Activated CD8-positive, alpha-beta T cell treated with anti-CD3 and anti-CD28 coated beads for 36 hours (primary cell): ENCODE measurements around the gene ATP1A4. TPM values are rescaled to one million over a fixed set of nuclear protein-coding genes. Genes with fewer than 3 reads are reported as not detected.
A peak's percentile ranks its signal among the peaks of the same experiment; 100 is the strongest.

Experiments
- ATAC-seq: fragments of 200-7000 bp; cut with Tn5 transposase; one replicate; pipeline ENCODE4 v1.10.0; 2021; ENCODE audit warnings: mild to moderate bottlenecking, moderate library complexity
- CTCF ChIA-PET: fragments of 350-600 bp; sonication (Branson Sonifier 250); formaldehyde crosslinking; loops from one replicate; lab custom pipeline; 2021; ENCODE audit warnings: antibody characterized with exemption; lab: Charles Lee
- POLR2A ChIA-PET: fragments of 350-600 bp; sonication (Branson Sonifier 250); formaldehyde crosslinking; loops from one replicate; lab custom pipeline; 2021; ENCODE audit warnings: antibody characterized with exemption; lab: Charles Lee
- DNase-seq: peaks from one replicate; pipeline ENCODE4 v3.0.0-alpha.2; 2020
- H3K27ac Mint-ChIP-seq: one replicate; pipeline ENCODE4 v1.8.0; 2021; ENCODE audit warnings: mild to moderate bottlenecking, mixed read lengths
- H3K27me3 Mint-ChIP-seq: one replicate; pipeline ENCODE4 v1.8.0; 2021; ENCODE audit warnings: mixed read lengths
- H3K36me3 Mint-ChIP-seq: one replicate; pipeline ENCODE4 v1.8.0; 2021; ENCODE audit warnings: low read depth, mixed read lengths
- H3K4me1 Mint-ChIP-seq: one replicate; pipeline ENCODE4 v1.8.0; 2021; ENCODE audit warnings: low read depth, mixed read lengths
- H3K4me3 Mint-ChIP-seq: one replicate; pipeline ENCODE4 v1.8.0; 2021; ENCODE audit warnings: mild to moderate bottlenecking, moderate library complexity, mixed read lengths
- H3K9me3 Mint-ChIP-seq: one replicate; pipeline ENCODE4 v1.8.0; 2021; ENCODE audit warnings: mixed read lengths
- CTCF ChIP-seq: fragments of 200-600 bp; IDR thresholded peaks from one replicate; pipeline ENCODE4 v1.8.0; 2022; ENCODE audit warnings: antibody characterized with exemption, mild to moderate bottlenecking
- intact Hi-C: fragments of 100-400 bp; cut with micrococcal nuclease; formaldehyde crosslinking; loops from one replicate; pipeline ENCODE4 v1.10.0; 2022
- total RNA-seq, 2 experiments: library from RNA; stranded (reverse); gene quantifications; one replicate each; pipeline ENCODE4 v1.2.3, GENCODE V29; 2021

ATP1A4 gene
- total RNA-seq, 2 experiments from 2014 or later = not detected

- POLR2A ChIA-PET = interaction anchor here (1.2 to 1.4 kb wide), 2 partner anchors 10 to 12 kb away, joined by 3 to 4 read pairs; no protein-coding TSS in a partner anchor
- Mint-ChIP-seq H3K4me1 (no peaks in the 10 kb centered on the region), H3K36me3 (no peaks in the 10 kb centered on the region), H3K4me3 (no peak overlapping the region), H3K27ac (no peak overlapping the region), H3K27me3 (peaks cover 2% of the 10 kb centered on the region), H3K9me3 (no peaks in the 10 kb centered on the region)
- CTCF ChIA-PET = interaction anchor here (0.6 to 5.3 kb wide), 15 partner anchors 11 to 184 kb away, joined by 3 to 102 read pairs (median 4); partner anchors contain the start of gene PEA15
- ATAC-seq (no peak), DNase-seq (no peak)
- no peak for TF ChIP-seq CTCF
- intact Hi-C loops = loop anchor here (2.0 to 10.0 kb wide), 2 partner anchors 61 to 183 kb away; no protein-coding TSS in a partner anchor
These were observed 40.4 kb downstream of the ATP1A4 start for GRCh38 chr1:160191756-160192155.

- no peak overlapping the region for H3K27ac Mint-ChIP-seq
- no peaks in the 10 kb centered on the region for H3K4me1 Mint-ChIP-seq
- intact Hi-C loops = loop anchor here (2.0 to 10.0 kb wide), 2 partner anchors 61 to 183 kb away; no protein-coding TSS in a partner anchor
- no peak for TF ChIP-seq CTCF
- ATAC-seq (no peak), DNase-seq (no peak)
- H3K9me3 Mint-ChIP-seq = no peaks in the 10 kb centered on the region
- ChIA-PET POLR2A (interaction anchor here (1.2 to 1.4 kb wide), 2 partner anchors 10 to 12 kb away, joined by 3 to 4 read pairs; no protein-coding TSS in a partner anchor), CTCF (interaction anchor here (1.0 to 5.3 kb wide), 17 partner anchors 11 to 184 kb away, joined by 3 to 102 read pairs (median 5); partner anchors contain the start of gene PEA15)
- no peaks in the 10 kb centered on the region for H3K36me3 Mint-ChIP-seq
- no peak overlapping the region for H3K4me3 Mint-ChIP-seq
- H3K27me3 Mint-ChIP-seq = peaks cover 2% of the 10 kb centered on the region
These were observed 40.8 kb downstream of the ATP1A4 start for GRCh38 chr1:160192234-160192633.

GRCh38 chr1:160193091-160193819 is 41.9 kb downstream of the ATP1A4 start:
- POLR2A ChIA-PET = interaction anchor here (1.1 to 1.2 kb wide), 2 partner anchors 12 to 102 kb away, joined by 3 to 6 read pairs; partner anchors contain the start of gene PEA15
- no peaks in the 10 kb centered on the region for H3K4me1 Mint-ChIP-seq

GRCh38 chr1:160193832-160194736 is 42.7 kb downstream of the ATP1A4 start:
- no peaks in the 10 kb centered on the region for H3K9me3 Mint-ChIP-seq
- H3K27ac Mint-ChIP-seq = no peak overlapping the region
- ChIA-PET POLR2A (interaction anchor here (1.1 to 1.2 kb wide), 2 partner anchors 11 to 101 kb away, joined by 3 to 6 read pairs; partner anchors contain the start of gene PEA15), CTCF (interaction anchor here (0.5 to 5.3 kb wide), 57 partner anchors 9 to 269 kb away, joined by 3 to 102 read pairs (median 4); partner anchors contain the start of genes PEA15 and PEX19)
- H3K36me3 Mint-ChIP-seq = no peaks in the 10 kb centered on the region
- ATAC-seq (no peak), DNase-seq (no peak)
- H3K27me3 Mint-ChIP-seq = peaks cover 2% of the 10 kb centered on the region
- TF ChIP-seq CTCF = no peak
- intact Hi-C loops = loop anchor here (1.0 to 10.0 kb wide), 3 partner anchors 59 to 181 kb away; no protein-coding TSS in a partner anchor
- no peaks in the 10 kb centered on the region for H3K4me1 Mint-ChIP-seq
- no peak overlapping the region for H3K4me3 Mint-ChIP-seq

More at GRCh38 chr1:160193091-160193819, 41.9 kb downstream of the ATP1A4 start:
- H3K27me3 Mint-ChIP-seq = peaks cover 2% of the 10 kb centered on the region
- H3K36me3 Mint-ChIP-seq = no peaks in the 10 kb centered on the region
- H3K9me3 Mint-ChIP-seq = no peaks in the 10 kb centered on the region
- TF ChIP-seq CTCF = peak; percentile 94
- DNase-seq (peak; percentile 86), ATAC-seq (peak; percentile 93)
- intact Hi-C loops = loop anchor here (1.0 to 10.0 kb wide), 3 partner anchors 60 to 182 kb away; no protein-coding TSS in a partner anchor
- no peak overlapping the region for H3K4me3 Mint-ChIP-seq
- H3K27ac Mint-ChIP-seq = no peak overlapping the region
- CTCF ChIA-PET = interaction anchor here (0.5 to 5.3 kb wide), 55 partner anchors 9 to 269 kb away, joined by 3 to 102 read pairs (median 4); partner anchors contain the start of genes PEA15 and PEX19
